SK-N-SH (cell line): ENCODE measurements around the gene ANKRD16.

ENCODE experiments used
- SIN3A ChIP-seq: IDR thresholded peaks from 2 replicates; pipeline ENCODE4 v1.6.1; 2012; ENCODE audit warnings: low read depth, mild to moderate bottlenecking, low read length, moderate library complexity, borderline replicate concordance
- SMC3 ChIP-seq: IDR thresholded peaks from 2 replicates; pipeline ENCODE4 v1.6.1; 2012; ENCODE audit warnings: low read depth, low read length, improper control_type of control experiment
- TF ChIP-seq, protein P1 (sequence below): IDR thresholded peaks from 2 replicates; pipeline ENCODE4; 2012
- TF ChIP-seq, protein P2 (sequence below): fragments of 200-600 bp; sonication (generic); IDR thresholded peaks from 2 replicates; pipeline ENCODE4 v1.6.1; 2017; ENCODE audit warnings: antibody characterized with exemption, mild to moderate bottlenecking, moderate library complexity
- TF ChIP-seq, protein P3 (sequence below): IDR thresholded peaks from 2 replicates; pipeline ENCODE4 v1.4.0; 2012; ENCODE audit warnings: low read depth, borderline replicate concordance

DNA sequence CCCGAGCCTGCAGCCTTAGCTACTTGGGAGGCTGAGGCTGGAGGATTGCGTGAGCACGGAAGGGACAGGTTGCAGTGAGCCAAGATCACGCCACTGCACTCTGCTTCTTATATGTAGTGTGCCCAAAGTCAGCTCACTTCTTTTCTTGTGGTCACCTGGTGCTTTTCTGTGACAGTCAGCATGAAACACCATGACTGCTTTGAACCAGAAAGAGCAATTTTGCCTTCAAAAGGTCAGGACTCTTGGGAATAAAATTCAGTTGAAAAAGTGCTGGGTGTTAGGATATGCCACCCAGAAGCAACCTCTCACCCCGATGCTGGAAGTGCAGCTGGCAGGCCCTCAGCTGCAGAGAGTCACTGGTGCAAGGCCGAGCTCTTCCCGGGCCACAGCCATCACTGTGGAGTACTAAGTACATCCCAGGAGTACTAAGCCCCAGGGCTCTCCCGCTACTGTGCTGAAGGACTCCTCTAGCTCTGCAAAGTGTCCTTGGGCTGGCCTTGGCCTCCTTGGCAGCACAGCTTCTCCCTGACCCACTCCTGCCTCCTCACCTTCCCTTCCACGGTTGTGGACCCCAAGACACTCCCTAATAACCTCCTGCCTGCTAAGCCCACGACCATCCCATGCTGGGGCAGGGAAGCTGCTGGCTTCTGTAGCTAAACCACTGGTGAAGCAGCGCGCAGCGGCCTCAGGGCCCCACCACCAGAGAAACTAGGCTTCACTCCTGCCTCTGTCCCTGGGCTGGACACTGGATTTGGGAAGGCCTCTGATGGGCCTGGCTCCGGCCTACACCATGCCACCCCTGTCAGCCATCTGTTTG lies 58.9 kb downstream of the ANKRD16 start:
- TF ChIP-seq, protein P1, sequence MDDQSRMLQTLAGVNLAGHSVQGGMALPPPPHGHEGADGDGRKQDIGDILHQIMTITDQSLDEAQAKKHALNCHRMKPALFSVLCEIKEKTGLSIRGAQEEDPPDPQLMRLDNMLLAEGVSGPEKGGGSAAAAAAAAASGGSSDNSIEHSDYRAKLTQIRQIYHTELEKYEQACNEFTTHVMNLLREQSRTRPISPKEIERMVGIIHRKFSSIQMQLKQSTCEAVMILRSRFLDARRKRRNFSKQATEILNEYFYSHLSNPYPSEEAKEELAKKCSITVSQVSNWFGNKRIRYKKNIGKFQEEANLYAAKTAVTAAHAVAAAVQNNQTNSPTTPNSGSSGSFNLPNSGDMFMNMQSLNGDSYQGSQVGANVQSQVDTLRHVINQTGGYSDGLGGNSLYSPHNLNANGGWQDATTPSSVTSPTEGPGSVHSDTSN: no peak
- TF ChIP-seq, protein P2, sequence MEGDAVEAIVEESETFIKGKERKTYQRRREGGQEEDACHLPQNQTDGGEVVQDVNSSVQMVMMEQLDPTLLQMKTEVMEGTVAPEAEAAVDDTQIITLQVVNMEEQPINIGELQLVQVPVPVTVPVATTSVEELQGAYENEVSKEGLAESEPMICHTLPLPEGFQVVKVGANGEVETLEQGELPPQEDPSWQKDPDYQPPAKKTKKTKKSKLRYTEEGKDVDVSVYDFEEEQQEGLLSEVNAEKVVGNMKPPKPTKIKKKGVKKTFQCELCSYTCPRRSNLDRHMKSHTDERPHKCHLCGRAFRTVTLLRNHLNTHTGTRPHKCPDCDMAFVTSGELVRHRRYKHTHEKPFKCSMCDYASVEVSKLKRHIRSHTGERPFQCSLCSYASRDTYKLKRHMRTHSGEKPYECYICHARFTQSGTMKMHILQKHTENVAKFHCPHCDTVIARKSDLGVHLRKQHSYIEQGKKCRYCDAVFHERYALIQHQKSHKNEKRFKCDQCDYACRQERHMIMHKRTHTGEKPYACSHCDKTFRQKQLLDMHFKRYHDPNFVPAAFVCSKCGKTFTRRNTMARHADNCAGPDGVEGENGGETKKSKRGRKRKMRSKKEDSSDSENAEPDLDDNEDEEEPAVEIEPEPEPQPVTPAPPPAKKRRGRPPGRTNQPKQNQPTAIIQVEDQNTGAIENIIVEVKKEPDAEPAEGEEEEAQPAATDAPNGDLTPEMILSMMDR: no peak
- no peak for TF ChIP-seq SMC3
- TF ChIP-seq SIN3A: no peak
- TF ChIP-seq, protein P3, sequence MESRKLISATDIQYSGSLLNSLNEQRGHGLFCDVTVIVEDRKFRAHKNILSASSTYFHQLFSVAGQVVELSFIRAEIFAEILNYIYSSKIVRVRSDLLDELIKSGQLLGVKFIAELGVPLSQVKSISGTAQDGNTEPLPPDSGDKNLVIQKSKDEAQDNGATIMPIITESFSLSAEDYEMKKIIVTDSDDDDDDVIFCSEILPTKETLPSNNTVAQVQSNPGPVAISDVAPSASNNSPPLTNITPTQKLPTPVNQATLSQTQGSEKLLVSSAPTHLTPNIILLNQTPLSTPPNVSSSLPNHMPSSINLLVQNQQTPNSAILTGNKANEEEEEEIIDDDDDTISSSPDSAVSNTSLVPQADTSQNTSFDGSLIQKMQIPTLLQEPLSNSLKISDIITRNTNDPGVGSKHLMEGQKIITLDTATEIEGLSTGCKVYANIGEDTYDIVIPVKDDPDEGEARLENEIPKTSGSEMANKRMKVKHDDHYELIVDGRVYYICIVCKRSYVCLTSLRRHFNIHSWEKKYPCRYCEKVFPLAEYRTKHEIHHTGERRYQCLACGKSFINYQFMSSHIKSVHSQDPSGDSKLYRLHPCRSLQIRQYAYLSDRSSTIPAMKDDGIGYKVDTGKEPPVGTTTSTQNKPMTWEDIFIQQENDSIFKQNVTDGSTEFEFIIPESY: no peak
